Measurements from ENCODE around the gene MIA. TPM values are rescaled to one million over a fixed set of nuclear protein-coding genes. Genes with fewer than 3 reads are reported as not detected.

The MIA gene
- total and polyA plus RNA-seq, 9 of the 15 experiments (the other 6 are each of a cell fraction or from before 2014, with no cell fraction given): 0.21 TPM; not detected in 8

DNA sequence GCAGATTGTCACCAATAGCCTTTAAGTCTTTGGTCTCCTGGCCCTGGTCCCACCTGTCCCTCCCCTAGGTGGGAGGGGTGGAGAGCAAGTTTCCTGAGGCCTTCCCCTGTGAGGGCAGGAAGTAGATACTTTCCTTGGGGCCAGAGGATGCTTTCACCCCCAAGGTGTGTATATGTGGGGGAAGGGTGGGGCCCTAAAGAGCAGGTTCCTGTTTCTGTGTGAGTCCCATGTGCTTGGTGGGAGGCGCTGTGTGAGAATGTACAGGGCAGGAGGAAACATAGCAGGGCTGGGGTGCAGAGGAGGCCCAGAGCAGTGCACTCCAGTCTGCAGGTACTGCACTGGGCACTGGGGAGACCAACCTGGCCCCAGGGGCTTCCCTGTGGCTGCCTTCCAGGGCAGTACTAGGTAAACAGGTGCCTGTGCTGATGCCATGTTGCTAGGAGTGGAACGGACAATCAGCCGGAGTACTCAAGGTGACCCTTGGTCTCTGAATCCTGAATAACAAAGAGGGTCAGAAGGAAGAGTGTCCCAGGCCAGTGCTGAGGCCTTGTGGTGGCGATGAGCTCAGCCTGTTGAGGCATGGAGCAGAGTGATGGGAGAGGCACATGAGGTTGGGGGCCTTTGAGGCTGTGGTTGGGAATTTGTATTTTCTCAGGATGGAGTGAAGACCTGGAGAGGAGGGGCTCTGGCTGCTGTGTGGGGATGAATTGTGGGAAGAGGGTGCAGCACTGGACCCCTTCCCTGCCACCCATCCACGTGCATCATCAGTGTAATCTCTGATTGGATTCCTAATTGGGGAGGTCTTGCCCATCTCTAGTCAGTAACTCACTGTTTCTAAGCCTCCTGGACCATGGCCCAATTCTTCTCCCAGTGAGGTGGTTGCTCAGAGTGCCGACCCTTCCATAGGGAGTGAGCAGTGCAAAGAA, 28.8 kb downstream of the MIA start:
- no peak for FAIRE-seq
- H3K79me2 ChIP-seq (ENCODE audit: control insufficient read depth, insufficient read depth, low read length): peaks cover 88% of the 10 kb centered on the region
- H3K9ac ChIP-seq (ENCODE audit: insufficient read depth in 1 of 2, low read depth in 2 of 2, low read length in 2 of 2): peak overlapping the region in 1 of 2 experiments; percentile 91; a peak in 2 of 4 replicates
- TF ChIP-seq SUPT5H (IDR thresholded peaks at IDR 0.05): peak; percentile 48; the same call in 1 of the 2 replicates
- TF ChIP-seq MAX (CRISPR knock-in tag; IDR thresholded peaks at IDR 0.05): peak; percentile 10; the same call in 1 of the 2 replicates
- no peak for TF ChIP-seq TSC22D4 (tag; IDR thresholded peaks at IDR 0.05)
- peak; percentile 44; the same call in 1 of the 2 replicates for TF ChIP-seq RBFOX2 (IDR thresholded peaks at IDR 0.05; ENCODE audit: low read depth, low read length)
- no peak for TF ChIP-seq HNRNPL (IDR thresholded peaks at IDR 0.05; ENCODE audit: low read depth, low read length)
- no peak for TF ChIP-seq ZNF444 (CRISPR knock-in tag; IDR thresholded peaks at IDR 0.05)
- TF ChIP-seq, protein P1, sequence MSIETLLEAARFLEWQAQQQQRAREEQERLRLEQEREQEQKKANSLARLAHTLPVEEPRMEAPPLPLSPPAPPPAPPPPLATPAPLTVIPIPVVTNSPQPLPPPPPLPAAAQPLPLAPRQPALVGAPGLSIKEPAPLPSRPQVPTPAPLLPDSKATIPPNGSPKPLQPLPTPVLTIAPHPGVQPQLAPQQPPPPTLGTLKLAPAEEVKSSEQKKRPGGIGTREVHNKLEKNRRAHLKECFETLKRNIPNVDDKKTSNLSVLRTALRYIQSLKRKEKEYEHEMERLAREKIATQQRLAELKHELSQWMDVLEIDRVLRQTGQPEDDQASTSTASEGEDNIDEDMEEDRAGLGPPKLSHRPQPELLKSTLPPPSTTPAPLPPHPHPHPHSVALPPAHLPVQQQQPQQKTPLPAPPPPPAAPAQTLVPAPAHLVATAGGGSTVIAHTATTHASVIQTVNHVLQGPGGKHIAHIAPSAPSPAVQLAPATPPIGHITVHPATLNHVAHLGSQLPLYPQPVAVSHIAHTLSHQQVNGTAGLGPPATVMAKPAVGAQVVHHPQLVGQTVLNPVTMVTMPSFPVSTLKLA (conservative IDR thresholded peaks at IDR 0.05): peak in 1 of 2 experiments; percentile 30; a peak in 1 of 4 replicates
- peak; percentile 19; the same call in 1 of the 2 replicates for TF ChIP-seq NFIC (IDR thresholded peaks at IDR 0.05)
- TF ChIP-seq POLR2A (conservative IDR thresholded peaks at IDR 0.05): peak; percentile 41; the same call in 1 of the 2 replicates
- no peak for TF ChIP-seq RAD21 (CRISPR knock-in tag; conservative IDR thresholded peaks at IDR 0.05 in 1 of 2, IDR thresholded peaks at IDR 0.05 in 1 of 2)
- TF ChIP-seq BRF1 (IDR thresholded peaks at IDR 0.05; ENCODE audit: borderline replicate concordance, extremely low read depth, insufficient read length): no peak
- TF ChIP-seq, protein P2, sequence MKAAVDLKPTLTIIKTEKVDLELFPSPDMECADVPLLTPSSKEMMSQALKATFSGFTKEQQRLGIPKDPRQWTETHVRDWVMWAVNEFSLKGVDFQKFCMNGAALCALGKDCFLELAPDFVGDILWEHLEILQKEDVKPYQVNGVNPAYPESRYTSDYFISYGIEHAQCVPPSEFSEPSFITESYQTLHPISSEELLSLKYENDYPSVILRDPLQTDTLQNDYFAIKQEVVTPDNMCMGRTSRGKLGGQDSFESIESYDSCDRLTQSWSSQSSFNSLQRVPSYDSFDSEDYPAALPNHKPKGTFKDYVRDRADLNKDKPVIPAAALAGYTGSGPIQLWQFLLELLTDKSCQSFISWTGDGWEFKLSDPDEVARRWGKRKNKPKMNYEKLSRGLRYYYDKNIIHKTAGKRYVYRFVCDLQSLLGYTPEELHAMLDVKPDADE (conservative IDR thresholded peaks at IDR 0.05; ENCODE audit: control insufficient read depth, low read depth, low read length): 0 out of 2 replicates have a peak, but pooled peaks have one; percentile 35
- H3K4me1 ChIP-seq (replicated peaks in 1 of 2; ENCODE audit: control insufficient read depth in 2 of 2, insufficient read depth in 2 of 2, low read length in 2 of 2): peaks cover 42 to 79% of the 10 kb centered on the region in 2 experiments
- ChIA-PET POLR2A (interaction anchor here (0.7 to 2.1 kb wide), 6 partner anchors 18 to 153 kb away, joined by 3 to 7 read pairs (median 3); partner anchors contain the start of genes ACTMAP and SNRPA), CTCF (ENCODE audit: low intra/inter-chr PET ratio) (no interaction called here)
- no peaks in the 10 kb centered on the region for H3K9me3 ChIP-seq (replicated peaks; ENCODE audit: control insufficient read depth, insufficient read depth, low read depth, low read length)
- H3K27ac ChIP-seq (ENCODE audit: extremely low read depth, low read depth, low read length): peak overlapping the region; percentile 53; the same call in 2 of the 3 replicates
- BruUV-seq (replicated peaks): no TSS peak
- intact Hi-C loops (cut with micrococcal nuclease) (no loop called here), in situ Hi-C loops (cut with MboI) (no loop called here)
- H3K27me3 ChIP-seq (ENCODE audit: control insufficient read depth in 2 of 2, insufficient read depth in 2 of 2, low read length in 2 of 2): no peaks in the 10 kb centered on the region
- H3K9me1 ChIP-seq (ENCODE audit: control insufficient read depth, insufficient read depth, low read length): peaks cover 24% of the 10 kb centered on the region
- no peak overlapping the region for H2AFZ ChIP-seq (ENCODE audit: low read depth, low read length)
- no peak; the same call in 2 of the 3 replicates for ATAC-seq
- H4K20me1 ChIP-seq (replicated peaks; ENCODE audit: control insufficient read depth, insufficient read depth, low read length): peaks cover 58% of the 10 kb centered on the region
- H3K36me3 ChIP-seq (ENCODE audit: control insufficient read depth, insufficient read depth, low read length): peaks cover 88% of the 10 kb centered on the region
- DNase-seq (ENCODE audit: extremely low read depth in 1 of 4, low spot score in 3 of 4): peak in 3 of 4 experiments; percentile 29 to 63 (median 30)
- H3K4me3 ChIP-seq: no peak overlapping the region
- 84% methylated on average over 6 of the region's 6 CpGs for WGBS (ENCODE audit: insufficient coverage, low coverage, missing lambda C conversion rate)
- H3K4me2 ChIP-seq (ENCODE audit: insufficient read depth, low read length): 0 out of 2 replicates have a peak overlapping the region, but pooled peaks have one; percentile 79

All from K562 (cell line).